K562 (cell line): ENCODE results near the gene PTOV1. TPM values are rescaled to one million over a fixed set of nuclear protein-coding genes. Genes with fewer than 3 reads are reported as not detected.

Experiments used
- CBX5 ChIP-seq: IDR thresholded peaks from 2 replicates; pipeline ENCODE4 v1.6.1; 2014; ENCODE audit warnings: low read depth, borderline replicate concordance
- CREBBP ChIP-seq: IDR thresholded peaks from one replicate; pipeline ENCODE4 v1.6.1; 2012; ENCODE audit warnings: low read depth, mild to moderate bottlenecking, control low read depth, inconsistent platforms, low read length
- DACH1 ChIP-seq: fragments of 450-650 bp; IDR thresholded peaks from 2 replicates; pipeline ENCODE4 v1.6.1; 2018; ENCODE audit not compliant: partially characterized antibody
- GTF2B ChIP-seq: IDR thresholded peaks from 2 replicates; pipeline ENCODE4 v1.6.1; 2011; ENCODE audit not compliant: insufficient read length; ENCODE audit errors: extremely low read depth
- IFI16 ChIP-seq: fragments of 250-450 bp; sonication (Bioruptor Pico); IDR thresholded peaks from 2 replicates; pipeline ENCODE4 v2.1.2; 2022; ENCODE audit warnings: mild to moderate bottlenecking, inconsistent platforms
- JUNB ChIP-seq: fragments of 450-650 bp; formaldehyde crosslinking; conservative IDR thresholded peaks from 2 replicates; pipeline ENCODE4 v1.4.0; 2020; ENCODE audit warnings: mild to moderate bottlenecking
- KDM4B ChIP-seq, 2 experiments: fragments of 450-650 bp in 1 of 2; sonication (generic) in 1 of 2; IDR thresholded peaks; 2 replicates each; pipeline ENCODE4 v1.6.1; 2016 to 2017; ENCODE audit warnings: borderline replicate concordance in 2 of 2, antibody characterized with exemption in 1 of 2, low read depth in 1 of 2, mild to moderate bottlenecking in 1 of 2
- NFIX ChIP-seq: fragments of 250-450 bp; sonication (Bioruptor Pico); IDR thresholded peaks from 2 replicates; pipeline ENCODE4 v1.4.0; 2020; ENCODE audit warnings: low read depth, mild to moderate bottlenecking, moderate library complexity
- POLR3G ChIP-seq: IDR thresholded peaks from 2 replicates; pipeline ENCODE4 v1.6.1; 2011; ENCODE audit not compliant: insufficient read length, insufficient replicate concordance; ENCODE audit errors: extremely low read depth
- PURB ChIP-seq: sonication (generic); formaldehyde crosslinking; IDR thresholded peaks from 2 replicates; pipeline ENCODE4 v1.9.0; 2021; ENCODE audit warnings: low read depth, mild to moderate bottlenecking, missing genetic modification reagents
- RAD21 ChIP-seq, 2 experiments: fragments of 250-450 bp in 1 of 2; fragments of 450-650 bp in 1 of 2; sonication (Bioruptor Pico) in 1 of 2; formaldehyde crosslinking in 1 of 2; IDR thresholded peaks in 1 of 2; conservative IDR thresholded peaks in 1 of 2; 2 replicates each; pipeline versions ENCODE4 v1.4.0 to v1.8.0; 2020 to 2022; ENCODE audit warnings: mild to moderate bottlenecking in 2 of 2, moderate library complexity in 1 of 2
- SAFB ChIP-seq: fragments of 200-400 bp; formaldehyde crosslinking; IDR thresholded peaks from 2 replicates; pipeline ENCODE4 v1.6.1; 2017; ENCODE audit warnings: low read depth, low read length, borderline replicate concordance
- SMAD3 ChIP-seq: fragments of 450-650 bp; formaldehyde crosslinking; conservative IDR thresholded peaks from 2 replicates; pipeline ENCODE4 v1.4.0; 2020; ENCODE audit warnings: mild to moderate bottlenecking
- STAG1 ChIP-seq: sonication (generic); formaldehyde crosslinking; IDR thresholded peaks from 2 replicates; pipeline ENCODE4 v1.5.0; 2020; ENCODE audit warnings: missing genetic modification reagents, borderline replicate concordance
- TSC22D4 ChIP-seq: fragments of 450-650 bp; IDR thresholded peaks from 2 replicates; pipeline ENCODE4 v1.6.1; 2016; ENCODE audit warnings: missing genetic modification characterization, missing biosample characterization, control low read depth
- ZNF232 ChIP-seq: sonication (generic); formaldehyde crosslinking; IDR thresholded peaks from 2 replicates; pipeline ENCODE4 v1.8.0; 2022; ENCODE audit warnings: mild to moderate bottlenecking, missing genetic modification reagents
- ZNF253 ChIP-seq: fragments of 250-450 bp; sonication (Bioruptor Pico); conservative IDR thresholded peaks from 2 replicates; pipeline ENCODE4 v1.6.1; 2021; ENCODE audit warnings: mild to moderate bottlenecking
- ZNF707 ChIP-seq: fragments of 250-450 bp; sonication (Bioruptor Pico); conservative IDR thresholded peaks from 2 replicates; pipeline ENCODE4 v1.8.0; 2022; ENCODE audit warnings: inconsistent platforms, mild to moderate bottlenecking, moderate library complexity
- ZNF77 ChIP-seq: fragments of 250-450 bp; sonication (Bioruptor Pico); IDR thresholded peaks from 2 replicates; pipeline ENCODE4 v1.5.0; 2020
- polyA plus RNA-seq, 8 experiments: library from polyadenylated mRNA; depleted of rRNA in 4 of 8; stranded (reverse) in 5 of 8; unstranded in 3 of 8; fragments of >200 nt; fragmentation: Nextera tagmentation in 2 of 8; fragmentation: Illumina TruSeq in 1 of 8; extraction: Ambion mirVana in 2 of 8; extraction: Trizol in 1 of 8; gene quantifications; 2 replicates each; pipeline versions ENCODE4 v1.2.1 to v1.2.3, GENCODE V29; 2011 to 2014; ENCODE audit warnings: inconsistent platforms in 1 of 8, missing spikeins in 1 of 8
- total RNA-seq, 7 experiments: library from RNA; depleted of rRNA in 6 of 7; stranded (reverse); fragments of >200 nt in 6 of 7; fragmentation: Illumina TruSeq in 2 of 7; extraction: Trizol in 2 of 7; gene quantifications; 2 replicates each; pipeline versions ENCODE4 v1.2.1 to v1.2.3, GENCODE V29; 2011 to 2021; ENCODE audit warnings: low replicate concordance in 1 of 7
- TF ChIP-seq, protein P1 (sequence below): fragments of 450-650 bp; formaldehyde crosslinking; IDR thresholded peaks from 2 replicates; pipeline ENCODE4 v1.4.0; 2020; ENCODE audit warnings: mild to moderate bottlenecking
- TF ChIP-seq, protein P2 (sequence below): fragments of 450-650 bp; IDR thresholded peaks from 2 replicates; pipeline ENCODE4 v1.6.1; 2016; ENCODE audit warnings: mild to moderate bottlenecking
- TF ChIP-seq, protein P3 (sequence below), 2 experiments: IDR thresholded peaks; 2 replicates each; pipeline ENCODE4 v1.6.1; 2011; ENCODE audit warnings: borderline replicate concordance in 1 of 2, control low read depth in 1 of 2, low read depth in 1 of 2, low read length in 1 of 2, mild to moderate bottlenecking in 1 of 2, mixed read lengths in 1 of 2, moderate library complexity in 1 of 2; ENCODE audit not compliant: insufficient read depth in 1 of 2, insufficient read length in 1 of 2, poor library complexity in 1 of 2, severe bottlenecking in 1 of 2; ENCODE audit errors: extremely low read depth in 1 of 2

Gene PTOV1
- total and polyA plus RNA-seq, 9 of the 15 experiments (the other 6 are each of a cell fraction or from before 2014, with no cell fraction given) = 4.9 to 169 (median 43.5) TPM

DNA sequence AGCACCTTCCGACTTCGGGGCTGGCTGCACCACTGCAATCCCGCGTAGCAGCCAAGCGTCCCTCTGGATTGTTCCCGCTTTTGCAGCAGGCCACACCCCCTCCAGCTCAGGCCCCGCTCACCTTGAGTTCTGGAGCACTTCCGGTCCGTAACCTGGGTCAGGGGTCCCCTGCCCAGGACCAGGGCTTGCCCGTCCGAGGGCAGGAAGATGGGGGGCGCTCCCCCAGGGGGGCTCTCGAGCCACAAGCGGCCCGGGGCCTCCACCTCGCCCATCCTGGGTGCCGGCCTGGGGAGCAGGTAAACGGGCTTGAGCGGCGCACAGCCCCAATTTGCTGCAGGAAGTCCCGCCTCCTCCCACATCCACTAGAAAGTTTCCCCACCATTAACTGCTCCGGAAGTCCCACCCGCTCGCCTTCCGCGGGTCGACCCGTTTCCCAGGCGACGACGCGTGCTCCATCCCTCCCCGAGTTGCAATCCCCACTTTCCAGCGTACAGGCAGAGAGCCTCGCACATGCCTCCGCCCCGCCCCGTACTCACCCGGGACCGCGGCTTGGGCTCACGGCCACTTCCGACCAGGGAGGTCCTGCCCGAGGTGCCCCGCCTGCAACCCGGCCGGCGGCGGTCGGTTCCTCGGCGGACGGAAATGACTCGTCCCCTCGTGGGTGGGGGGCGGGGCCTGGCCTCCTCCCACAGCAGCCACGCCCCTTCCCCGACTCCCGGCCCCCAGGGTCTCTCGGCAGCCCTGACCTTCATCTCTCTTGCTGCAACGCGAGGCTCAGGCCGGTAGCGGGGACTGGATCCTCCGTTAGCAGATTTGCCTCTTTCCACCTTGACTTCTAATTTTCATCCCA, 16.2 kb downstream of the PTOV1 start, which contains the start of gene PNKP (continued):
- no peak for TF ChIP-seq ZNF232 (CRISPR knock-in tag)
- no peak for TF ChIP-seq CREBBP
- no peak for TF ChIP-seq IFI16 (CRISPR knock-in tag)
- TF ChIP-seq, protein P1, sequence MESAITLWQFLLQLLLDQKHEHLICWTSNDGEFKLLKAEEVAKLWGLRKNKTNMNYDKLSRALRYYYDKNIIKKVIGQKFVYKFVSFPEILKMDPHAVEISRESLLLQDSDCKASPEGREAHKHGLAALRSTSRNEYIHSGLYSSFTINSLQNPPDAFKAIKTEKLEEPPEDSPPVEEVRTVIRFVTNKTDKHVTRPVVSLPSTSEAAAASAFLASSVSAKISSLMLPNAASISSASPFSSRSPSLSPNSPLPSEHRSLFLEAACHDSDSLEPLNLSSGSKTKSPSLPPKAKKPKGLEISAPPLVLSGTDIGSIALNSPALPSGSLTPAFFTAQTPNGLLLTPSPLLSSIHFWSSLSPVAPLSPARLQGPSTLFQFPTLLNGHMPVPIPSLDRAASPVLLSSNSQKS (CRISPR knock-in tag) = no peak
- no peak for TF ChIP-seq JUNB (CRISPR knock-in tag)
- TF ChIP-seq ZNF253 = no peak
- TF ChIP-seq SMAD3 = no peak
- TF ChIP-seq RAD21 (CRISPR knock-in tag; conservative IDR thresholded peaks at IDR 0.05 in 1 of 2, IDR thresholded peaks at IDR 0.05 in 1 of 2) = no peak
- no peak for TF ChIP-seq PURB
- TF ChIP-seq, protein P2, sequence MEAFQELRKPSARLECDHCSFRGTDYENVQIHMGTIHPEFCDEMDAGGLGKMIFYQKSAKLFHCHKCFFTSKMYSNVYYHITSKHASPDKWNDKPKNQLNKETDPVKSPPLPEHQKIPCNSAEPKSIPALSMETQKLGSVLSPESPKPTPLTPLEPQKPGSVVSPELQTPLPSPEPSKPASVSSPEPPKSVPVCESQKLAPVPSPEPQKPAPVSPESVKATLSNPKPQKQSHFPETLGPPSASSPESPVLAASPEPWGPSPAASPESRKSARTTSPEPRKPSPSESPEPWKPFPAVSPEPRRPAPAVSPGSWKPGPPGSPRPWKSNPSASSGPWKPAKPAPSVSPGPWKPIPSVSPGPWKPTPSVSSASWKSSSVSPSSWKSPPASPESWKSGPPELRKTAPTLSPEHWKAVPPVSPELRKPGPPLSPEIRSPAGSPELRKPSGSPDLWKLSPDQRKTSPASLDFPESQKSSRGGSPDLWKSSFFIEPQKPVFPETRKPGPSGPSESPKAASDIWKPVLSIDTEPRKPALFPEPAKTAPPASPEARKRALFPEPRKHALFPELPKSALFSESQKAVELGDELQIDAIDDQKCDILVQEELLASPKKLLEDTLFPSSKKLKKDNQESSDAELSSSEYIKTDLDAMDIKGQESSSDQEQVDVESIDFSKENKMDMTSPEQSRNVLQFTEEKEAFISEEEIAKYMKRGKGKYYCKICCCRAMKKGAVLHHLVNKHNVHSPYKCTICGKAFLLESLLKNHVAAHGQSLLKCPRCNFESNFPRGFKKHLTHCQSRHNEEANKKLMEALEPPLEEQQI = no peak
- TF ChIP-seq ZNF707 = no peak
- no peak for TF ChIP-seq GTF2B
- no peak for TF ChIP-seq TSC22D4 (tag)
- TF ChIP-seq, protein P3, sequence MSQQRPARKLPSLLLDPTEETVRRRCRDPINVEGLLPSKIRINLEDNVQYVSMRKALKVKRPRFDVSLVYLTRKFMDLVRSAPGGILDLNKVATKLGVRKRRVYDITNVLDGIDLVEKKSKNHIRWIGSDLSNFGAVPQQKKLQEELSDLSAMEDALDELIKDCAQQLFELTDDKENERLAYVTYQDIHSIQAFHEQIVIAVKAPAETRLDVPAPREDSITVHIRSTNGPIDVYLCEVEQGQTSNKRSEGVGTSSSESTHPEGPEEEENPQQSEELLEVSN (IDR thresholded peaks at IDR 0.05; ENCODE audit: borderline replicate concordance in 1 of 2, extremely low read depth in 1 of 2, insufficient read depth in 1 of 2, insufficient read length in 1 of 2, low read depth in 1 of 2, low read length in 1 of 2, poor library complexity in 1 of 2, severe bottlenecking in 1 of 2) = peak; percentile 47 to 77
- no peak for TF ChIP-seq CBX5
- TF ChIP-seq DACH1 = no peak
- TF ChIP-seq ZNF77 (CRISPR knock-in tag) = no peak
- peak in 1 of 2 experiments; percentile 89; a peak in 2 of 4 replicates for TF ChIP-seq KDM4B (IDR thresholded peaks at IDR 0.05; ENCODE audit: borderline replicate concordance in 2 of 2, low read depth in 1 of 2)
- TF ChIP-seq SAFB = peak; percentile 73
- no peak for TF ChIP-seq POLR3G
- no peak for TF ChIP-seq NFIX (CRISPR knock-in tag)
- TF ChIP-seq STAG1 (CRISPR knock-in tag) = no peak
